ENCODE measurements around the gene KRTAP4-3. TPM values are rescaled to one million over a fixed set of nuclear protein-coding genes. Genes with fewer than 3 reads are reported as not detected.
"Not testable (repeated sequence)": the region's sequence is repeated elsewhere in the genome, so short reads cannot be mapped to it uniquely, and the experiment has no call there.

KRTAP4-3 gene
- total RNA-seq, 6 donors from 2014 or later = not detected

DNA sequence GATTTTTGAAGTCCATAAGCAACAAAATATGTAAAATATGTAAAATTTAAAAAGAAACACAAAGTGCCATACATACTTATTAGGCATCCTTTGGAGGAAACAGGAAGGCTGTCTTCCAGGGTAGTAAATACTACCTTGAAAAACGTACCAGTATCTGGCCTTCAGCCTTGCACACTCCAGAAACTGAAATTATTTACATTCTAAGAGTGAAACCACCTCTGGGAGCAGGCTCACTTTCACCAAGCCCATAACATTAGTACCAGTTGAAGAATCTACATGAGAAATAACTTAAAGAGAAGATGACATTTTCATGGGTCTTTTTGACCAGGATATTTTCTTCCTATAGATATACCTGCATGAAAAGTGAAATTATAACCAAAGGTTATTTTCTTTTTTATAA, 28.0 kb upstream of the KRTAP4-3 start:
- H3K4me1 ChIP-seq = no peaks in the 10 kb centered on the region
- H3K4me3 ChIP-seq = no peak overlapping the region
- H3K36me3 ChIP-seq = no peaks in the 10 kb centered on the region
- H3K27ac ChIP-seq = no peak overlapping the region
- H3K27me3 ChIP-seq = no peaks in the 10 kb centered on the region
- no peak for DNase-seq
- no peak for ATAC-seq (ENCODE audit: low FRiP score in 2 of 2)
- TF ChIP-seq EP300 (IDR thresholded peaks at IDR 0.05) (no peak), POLR2AphosphoS5 (IDR thresholded peaks at IDR 0.05) (no peak), POLR2A (IDR thresholded peaks at IDR 0.05) (no peak)
- TF ChIP-seq, protein P1, sequence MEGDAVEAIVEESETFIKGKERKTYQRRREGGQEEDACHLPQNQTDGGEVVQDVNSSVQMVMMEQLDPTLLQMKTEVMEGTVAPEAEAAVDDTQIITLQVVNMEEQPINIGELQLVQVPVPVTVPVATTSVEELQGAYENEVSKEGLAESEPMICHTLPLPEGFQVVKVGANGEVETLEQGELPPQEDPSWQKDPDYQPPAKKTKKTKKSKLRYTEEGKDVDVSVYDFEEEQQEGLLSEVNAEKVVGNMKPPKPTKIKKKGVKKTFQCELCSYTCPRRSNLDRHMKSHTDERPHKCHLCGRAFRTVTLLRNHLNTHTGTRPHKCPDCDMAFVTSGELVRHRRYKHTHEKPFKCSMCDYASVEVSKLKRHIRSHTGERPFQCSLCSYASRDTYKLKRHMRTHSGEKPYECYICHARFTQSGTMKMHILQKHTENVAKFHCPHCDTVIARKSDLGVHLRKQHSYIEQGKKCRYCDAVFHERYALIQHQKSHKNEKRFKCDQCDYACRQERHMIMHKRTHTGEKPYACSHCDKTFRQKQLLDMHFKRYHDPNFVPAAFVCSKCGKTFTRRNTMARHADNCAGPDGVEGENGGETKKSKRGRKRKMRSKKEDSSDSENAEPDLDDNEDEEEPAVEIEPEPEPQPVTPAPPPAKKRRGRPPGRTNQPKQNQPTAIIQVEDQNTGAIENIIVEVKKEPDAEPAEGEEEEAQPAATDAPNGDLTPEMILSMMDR (IDR thresholded peaks at IDR 0.05) = no peak
- H3K9me3 ChIP-seq = no peaks in the 10 kb centered on the region
- 32 to 33% methylated on average over 1 of the region's 1 CpG for WGBS, 2 donors

- no peaks in the 10 kb centered on the region for H3K4me1 ChIP-seq
- no peaks in the 10 kb centered on the region for H3K9me3 ChIP-seq
- ATAC-seq (ENCODE audit: low FRiP score in 2 of 2) (no peak), DNase-seq (no peak)
- 81 to 88% methylated on average over 1 to 3 of the region's 3 CpGs for WGBS, 2 donors
- no peaks in the 10 kb centered on the region for H3K36me3 ChIP-seq
- H3K27ac ChIP-seq = no peak overlapping the region
- H3K4me3 ChIP-seq = no peak overlapping the region
- H3K27me3 ChIP-seq = no peaks in the 10 kb centered on the region
- TF ChIP-seq EP300 (IDR thresholded peaks at IDR 0.05) = no peak
- TF ChIP-seq, protein P1 (IDR thresholded peaks at IDR 0.05) = no peak
- TF ChIP-seq POLR2A (IDR thresholded peaks at IDR 0.05) = no peak
- no peak for TF ChIP-seq POLR2AphosphoS5 (IDR thresholded peaks at IDR 0.05)
These were observed 22.3 kb upstream of the KRTAP4-3 start for GRCh38 chr17:41190328-41190727.

DNA sequence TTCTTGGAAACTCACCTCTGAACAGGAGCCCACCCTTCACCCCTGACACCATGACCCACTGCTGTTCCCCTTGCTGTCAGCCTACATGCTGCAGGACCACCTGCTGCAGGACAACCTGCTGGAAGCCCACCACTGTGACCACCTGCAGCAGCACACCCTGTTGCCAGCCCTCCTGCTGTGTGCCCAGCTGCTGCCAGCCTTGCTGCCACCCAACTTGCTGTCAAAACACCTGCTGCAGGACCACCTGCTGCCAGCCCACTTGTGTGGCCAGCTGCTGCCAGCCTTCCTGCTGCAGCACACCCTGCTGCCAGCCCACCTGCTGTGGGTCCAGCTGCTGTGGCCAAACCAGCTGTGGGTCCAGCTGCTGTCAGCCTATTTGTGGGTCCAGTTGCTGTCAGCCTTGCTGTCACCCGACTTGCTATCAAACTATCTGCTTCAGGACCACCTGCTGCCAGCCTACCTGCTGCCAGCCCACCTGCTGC, 21.9 kb upstream of the KRTAP4-3 start, which contains the start of gene KRTAP9-1:
KRTAP9-1 (plus strand) TSS at position 51 of the 482 bp plus-strand sequence; CDS start at position 51, 0 bp downstream.
- H3K9me3 ChIP-seq; H3K27ac ChIP-seq; H3K27me3 ChIP-seq; ATAC-seq (ENCODE audit: low FRiP score in 2 of 2); H3K4me3 ChIP-seq; H3K36me3 ChIP-seq; H3K4me1 ChIP-seq: not testable (repeated sequence)
- DNase-seq = peak in 1 of 2 donors; percentile 62
- WGBS, 2 donors = 50% methylated on average over 1 of the region's 1 CpG; no CpG with 5 or more reads in 1 of the 2 donors

DNA sequence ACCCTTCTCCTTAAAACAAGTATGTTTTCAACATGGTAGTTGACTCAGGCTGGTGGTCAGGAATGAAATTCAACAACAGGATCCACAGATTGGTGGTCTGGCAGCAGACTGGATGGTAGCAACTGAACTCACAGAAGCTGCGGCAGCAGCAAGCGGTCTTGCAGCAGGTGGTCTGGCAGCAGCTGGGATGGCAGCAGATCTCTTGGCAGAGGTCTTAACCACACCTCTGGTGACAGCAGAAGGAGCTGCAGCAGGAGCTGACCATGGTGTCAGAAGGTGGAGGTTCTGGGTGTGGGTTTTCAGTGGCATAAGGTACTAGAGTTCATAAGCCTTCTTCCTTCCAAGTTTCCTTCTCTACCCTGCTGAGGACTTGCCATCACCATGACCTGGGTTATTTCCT, 18.9 kb upstream of the KRTAP4-3 start:
- ATAC-seq (ENCODE audit: low FRiP score in 2 of 2) (no peak), DNase-seq (peak in 1 of 2 donors; percentile 10)
- TF ChIP-seq EP300 (IDR thresholded peaks at IDR 0.05) (no peak), POLR2AphosphoS5 (IDR thresholded peaks at IDR 0.05) (no peak), POLR2A (IDR thresholded peaks at IDR 0.05) (no peak)
- TF ChIP-seq, protein P1 (IDR thresholded peaks at IDR 0.05) = no peak
- H3K36me3 ChIP-seq = no peaks in the 10 kb centered on the region
- no peaks in the 10 kb centered on the region for H3K4me1 ChIP-seq
- 83 to 96% methylated on average over 2 of the region's 2 CpGs for WGBS, 2 donors
- no peaks in the 10 kb centered on the region for H3K27me3 ChIP-seq
- no peak overlapping the region for H3K4me3 ChIP-seq
- no peak overlapping the region for H3K27ac ChIP-seq
- H3K9me3 ChIP-seq = no peaks in the 10 kb centered on the region

DNA sequence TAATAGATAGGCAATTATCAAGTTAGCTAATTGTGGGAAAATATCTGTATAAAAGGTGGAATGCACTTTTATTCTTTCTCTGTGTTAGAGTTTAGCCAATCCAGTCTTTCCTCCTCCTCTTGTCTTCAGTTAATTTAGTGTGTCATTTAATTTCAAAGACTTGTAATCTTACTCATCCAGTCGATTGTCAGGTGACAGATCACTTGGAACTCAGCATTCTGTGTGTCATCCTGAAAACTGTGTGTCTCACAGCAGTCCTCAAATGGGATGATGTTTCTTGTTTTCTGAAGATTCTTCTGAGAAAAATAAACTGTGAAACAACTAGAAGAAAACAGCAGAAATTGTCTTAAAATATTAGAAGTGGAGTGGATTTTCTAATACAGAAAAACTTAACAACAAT, 17.0 kb upstream of the KRTAP4-3 start:
- Histone ChIP-seq H3K36me3 (no peaks in the 10 kb centered on the region), H3K27me3 (no peaks in the 10 kb centered on the region), H3K9me3 (no peaks in the 10 kb centered on the region), H3K4me1 (no peaks in the 10 kb centered on the region), H3K4me3 (no peak overlapping the region), H3K27ac (no peak overlapping the region)
- no peak for ATAC-seq (ENCODE audit: low FRiP score in 2 of 2)
- no peak for TF ChIP-seq POLR2A (IDR thresholded peaks at IDR 0.05)
- TF ChIP-seq POLR2AphosphoS5 (IDR thresholded peaks at IDR 0.05) = no peak
- TF ChIP-seq EP300 (IDR thresholded peaks at IDR 0.05) = no peak
- TF ChIP-seq, protein P1 (IDR thresholded peaks at IDR 0.05) = no peak
- DNase-seq = no peak
- 56 to 57% methylated on average over 1 of the region's 1 CpG for WGBS, 2 donors
